ENCODE results near the gene IZUMO4. TPM values are rescaled to one million over a fixed set of nuclear protein-coding genes. Genes with fewer than 3 reads are reported as not detected.

The IZUMO4 gene
- polyA plus RNA-seq, 1 donor from 2014 or later, result 39.3 TPM

- H3K36me3 ChIP-seq (ENCODE audit: insufficient read depth, low read length), result no peaks in the 10 kb centered on the region
- no peaks in the 10 kb centered on the region for H4K20me1 ChIP-seq (ENCODE audit: insufficient read depth)
Observed at GRCh38 chr19:2132731-2133490, 36.2 kb downstream of the IZUMO4 start.

More at GRCh38 chr19:2132731-2133490, 36.2 kb downstream of the IZUMO4 start:
- Histone ChIP-seq H3K9me2 (ENCODE audit: insufficient read depth, low read length) (no peaks in the 10 kb centered on the region), H3F3A (ENCODE audit: insufficient read depth, low read length, poor library complexity, severe bottlenecking) (no peaks in the 10 kb centered on the region), H3K4me2 (ENCODE audit: low read length) (no peak overlapping the region), H3K27ac (ENCODE audit: low read length) (no peak overlapping the region), H3K9ac (ENCODE audit: low read length) (no peak overlapping the region), H2AFZ (ENCODE audit: low read depth, low read length) (no peak overlapping the region), H3K4me3 (ENCODE audit: low read length) (no peak overlapping the region), H3K27me3 (ENCODE audit: insufficient read depth, low read depth, low read length) (no peaks in the 10 kb centered on the region), H3K79me2 (replicated peaks; ENCODE audit: insufficient read depth, low read length) (no peaks in the 10 kb centered on the region), H3K9me3 (ENCODE audit: low read length) (no peaks in the 10 kb centered on the region)
- TF ChIP-seq TAF1 (IDR thresholded peaks at IDR 0.05; ENCODE audit: low read depth) (no peak), CTCF (IDR thresholded peaks at IDR 0.05; ENCODE audit: poor library complexity, severe bottlenecking) (no peak), SMC3 (conservative IDR thresholded peaks at IDR 0.05; ENCODE audit: poor library complexity) (no peak), REST (IDR thresholded peaks at IDR 0.05; ENCODE audit: borderline replicate concordance) (no peak), POLR2AphosphoS5 (IDR thresholded peaks at IDR 0.05) (no peak), MXI1 (conservative IDR thresholded peaks at IDR 0.05; ENCODE audit: poor library complexity, severe bottlenecking) (no peak), EP300 (conservative IDR thresholded peaks at IDR 0.05; ENCODE audit: poor library complexity, severe bottlenecking) (no peak)
